ENCODE measurements around the gene SUCO.

- no peak for TF ChIP-seq ZNF274 (IDR thresholded peaks at IDR 0.05; ENCODE audit: low read depth, low read length)
- TF ChIP-seq YY1 (IDR thresholded peaks at IDR 0.05; ENCODE audit: insufficient read depth, insufficient read length): no peak
- no peak for TF ChIP-seq SUZ12 (IDR thresholded peaks at IDR 0.05; ENCODE audit: extremely low read depth, insufficient read depth, insufficient read length)
Observed at GRCh38 chr1:172582889-172583288, 49.9 kb downstream of the SUCO start.
